Measurements from ENCODE around the gene ACACB. TPM values are rescaled to one million over a fixed set of nuclear protein-coding genes. Genes with fewer than 3 reads are reported as not detected.

The ACACB gene
- total RNA-seq, 1 donor from 2014 or later, result 140 TPM

DNA sequence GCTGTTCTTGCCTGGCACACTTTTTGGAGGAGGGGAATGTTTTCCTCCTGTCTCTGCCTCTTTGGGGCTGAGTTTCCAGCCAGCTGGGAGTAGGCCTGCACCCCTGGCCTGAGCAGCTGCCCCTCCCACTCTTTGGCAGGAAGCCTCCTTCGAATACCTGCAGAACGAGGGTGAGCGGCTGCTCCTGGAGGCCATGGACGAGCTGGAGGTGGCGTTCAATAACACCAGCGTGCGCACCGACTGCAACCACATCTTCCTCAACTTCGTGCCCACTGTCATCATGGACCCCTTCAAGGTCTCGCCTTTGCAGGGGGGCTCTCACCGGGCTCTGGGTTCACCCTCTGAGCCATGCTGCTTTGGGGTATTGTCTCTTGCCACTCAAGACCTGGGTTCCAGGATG, 123.3 kb downstream of the ACACB start:
- TF ChIP-seq, protein P1, sequence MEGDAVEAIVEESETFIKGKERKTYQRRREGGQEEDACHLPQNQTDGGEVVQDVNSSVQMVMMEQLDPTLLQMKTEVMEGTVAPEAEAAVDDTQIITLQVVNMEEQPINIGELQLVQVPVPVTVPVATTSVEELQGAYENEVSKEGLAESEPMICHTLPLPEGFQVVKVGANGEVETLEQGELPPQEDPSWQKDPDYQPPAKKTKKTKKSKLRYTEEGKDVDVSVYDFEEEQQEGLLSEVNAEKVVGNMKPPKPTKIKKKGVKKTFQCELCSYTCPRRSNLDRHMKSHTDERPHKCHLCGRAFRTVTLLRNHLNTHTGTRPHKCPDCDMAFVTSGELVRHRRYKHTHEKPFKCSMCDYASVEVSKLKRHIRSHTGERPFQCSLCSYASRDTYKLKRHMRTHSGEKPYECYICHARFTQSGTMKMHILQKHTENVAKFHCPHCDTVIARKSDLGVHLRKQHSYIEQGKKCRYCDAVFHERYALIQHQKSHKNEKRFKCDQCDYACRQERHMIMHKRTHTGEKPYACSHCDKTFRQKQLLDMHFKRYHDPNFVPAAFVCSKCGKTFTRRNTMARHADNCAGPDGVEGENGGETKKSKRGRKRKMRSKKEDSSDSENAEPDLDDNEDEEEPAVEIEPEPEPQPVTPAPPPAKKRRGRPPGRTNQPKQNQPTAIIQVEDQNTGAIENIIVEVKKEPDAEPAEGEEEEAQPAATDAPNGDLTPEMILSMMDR (IDR thresholded peaks at IDR 0.05), result no peak
- Histone ChIP-seq H3K36me3 (peaks cover 46 to 95% of the 10 kb centered on the region in 2 donors), H3K9me3 (no peaks in the 10 kb centered on the region), H3K4me3 (no peak overlapping the region), H3K4me1 (no peaks in the 10 kb centered on the region), H3K27me3 (no peaks in the 10 kb centered on the region), H3K27ac (no peak overlapping the region)
- no peak for DNase-seq (ENCODE audit: low spot score in 2 of 2)
- intact Hi-C loops (cut with DNase I), result no loop called here

DNA sequence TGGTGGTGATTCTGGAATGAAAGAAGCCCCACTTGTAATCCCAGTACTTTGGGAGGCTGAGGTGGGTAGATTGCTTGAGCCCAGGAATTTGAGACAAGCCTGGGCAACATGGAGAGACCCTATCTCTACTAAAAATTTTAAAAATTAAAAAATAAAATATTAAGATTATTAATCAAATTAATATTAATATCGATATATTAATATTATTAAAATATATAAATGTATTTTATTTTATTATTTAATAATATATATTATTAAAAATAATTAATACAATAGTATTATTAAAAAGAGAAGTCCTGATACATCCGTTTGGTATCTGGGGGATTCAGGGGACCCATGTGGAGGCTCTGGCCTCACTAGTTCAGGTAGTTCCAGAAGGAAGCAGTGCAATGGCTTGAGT, 124.0 kb downstream of the ACACB start:
- no peaks in the 10 kb centered on the region for H3K27me3 ChIP-seq
- peaks cover 49 to 95% of the 10 kb centered on the region in 2 donors for H3K36me3 ChIP-seq
- H3K4me1 ChIP-seq, result no peaks in the 10 kb centered on the region
- intact Hi-C loops (cut with DNase I), result no loop called here
- TF ChIP-seq, protein P1 (IDR thresholded peaks at IDR 0.05), result no peak
- no peak overlapping the region for H3K27ac ChIP-seq
- no peaks in the 10 kb centered on the region for H3K9me3 ChIP-seq
- no peak for DNase-seq (ENCODE audit: low spot score in 2 of 2)
- H3K4me3 ChIP-seq, result no peak overlapping the region

DNA sequence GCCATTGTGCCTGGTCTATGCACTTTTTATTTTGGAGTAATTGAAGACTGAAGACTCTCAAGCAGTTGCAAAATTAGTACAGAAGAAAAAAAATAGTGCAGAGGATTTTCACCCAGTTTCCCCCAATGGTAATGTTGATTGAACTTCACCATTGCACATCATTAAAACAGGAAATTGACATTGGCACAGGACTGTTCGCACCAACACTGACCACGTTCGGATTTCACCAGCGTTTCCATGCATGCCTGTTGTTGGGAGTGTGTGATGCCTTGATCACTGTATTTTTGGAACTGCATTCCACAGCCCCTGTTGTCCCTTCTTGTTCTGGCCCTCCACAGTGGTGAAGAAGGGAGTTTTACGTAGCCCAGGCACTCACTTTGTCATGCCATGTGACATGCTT, 125.5 kb downstream of the ACACB start:
- DNase-seq (ENCODE audit: low spot score in 2 of 2), result no peak
- Histone ChIP-seq H3K9me3 (no peaks in the 10 kb centered on the region), H3K27ac (no peak overlapping the region), H3K27me3 (no peaks in the 10 kb centered on the region), H3K36me3 (peaks cover 58 to 95% of the 10 kb centered on the region in 2 donors), H3K4me3 (no peak overlapping the region), H3K4me1 (no peaks in the 10 kb centered on the region)
- TF ChIP-seq, protein P1 (IDR thresholded peaks at IDR 0.05), result no peak
- intact Hi-C loops (cut with DNase I), result no loop called here

DNA sequence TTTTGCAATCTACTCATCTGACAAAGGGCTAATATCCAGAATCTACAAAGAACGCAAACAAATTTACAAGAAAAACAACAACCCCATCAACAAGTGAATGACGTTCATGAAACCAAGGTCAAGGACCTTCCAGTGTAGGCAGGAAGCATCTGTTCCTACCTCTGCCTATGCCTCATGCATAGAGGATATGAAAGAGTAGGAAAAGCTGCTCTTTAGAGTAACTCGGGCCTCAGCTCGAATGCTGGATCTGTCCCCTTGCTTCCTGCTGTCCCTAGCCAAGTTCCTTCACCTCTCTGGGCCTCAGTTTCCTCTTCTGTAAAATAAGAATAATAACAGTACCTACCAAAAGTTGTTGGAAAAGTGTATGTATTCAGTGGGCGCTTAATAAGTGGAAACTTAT, 127.7 kb downstream of the ACACB start:
- TF ChIP-seq, protein P1 (IDR thresholded peaks at IDR 0.05), result no peak
- Histone ChIP-seq H3K27ac (no peak overlapping the region), H3K27me3 (no peaks in the 10 kb centered on the region), H3K4me1 (no peaks in the 10 kb centered on the region), H3K4me3 (no peak overlapping the region), H3K9me3 (no peaks in the 10 kb centered on the region), H3K36me3 (peaks cover 52 to 78% of the 10 kb centered on the region in 2 donors)
- no peak for DNase-seq (ENCODE audit: low spot score in 2 of 2)
- intact Hi-C loops (cut with DNase I), result no loop called here

DNA sequence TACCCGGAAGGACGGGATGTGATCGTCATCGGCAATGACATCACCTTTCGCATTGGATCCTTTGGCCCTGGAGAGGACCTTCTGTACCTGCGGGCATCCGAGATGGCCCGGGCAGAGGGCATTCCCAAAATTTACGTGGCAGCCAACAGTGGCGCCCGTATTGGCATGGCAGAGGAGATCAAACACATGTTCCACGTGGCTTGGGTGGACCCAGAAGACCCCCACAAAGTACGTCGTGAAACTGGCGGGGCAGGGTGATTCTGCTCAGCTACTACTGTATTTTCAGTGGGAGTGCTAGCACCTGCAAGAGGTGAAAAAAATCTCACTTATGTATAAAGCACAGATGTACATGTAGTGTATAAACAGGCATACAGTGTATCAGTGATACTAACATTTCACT, 129.8 kb downstream of the ACACB start:
- Histone ChIP-seq H3K36me3 (peaks cover 45 to 68% of the 10 kb centered on the region in 2 donors), H3K27ac (no peak overlapping the region), H3K9me3 (no peaks in the 10 kb centered on the region), H3K4me3 (no peak overlapping the region), H3K27me3 (no peaks in the 10 kb centered on the region), H3K4me1 (no peaks in the 10 kb centered on the region)
- DNase-seq (ENCODE audit: low spot score in 2 of 2), result no peak
- TF ChIP-seq, protein P1 (IDR thresholded peaks at IDR 0.05), result no peak
- intact Hi-C loops (cut with DNase I), result no loop called here

All from ascending aorta (tissue), 2 donors.